SK-N-SH (cell line): ENCODE results near the gene NR2C2. TPM values are rescaled to one million over a fixed set of nuclear protein-coding genes. Genes with fewer than 3 reads are reported as not detected.

Experiments used
- CTCF ChIA-PET: fragments of 300-600, 350-600 bp; formaldehyde crosslinking; extraction: SDS; loops from one replicate; lab custom pipeline; 2021; lab: Yijun Ruan, JAX
- POLR2A ChIA-PET: fragments of 350-600 bp; sonication (Branson Sonifier 250); formaldehyde crosslinking; extraction: SDS; loops from one replicate; lab custom pipeline; 2020; ENCODE audit warnings: antibody characterized with exemption, inconsistent platforms; lab: Yijun Ruan, JAX
- DNase-seq: peaks from one replicate; pipeline ENCODE4 v3.0.0; 2012
- H2AFZ ChIP-seq: fragments of 200-600 bp; sonication (generic); 2 replicates; pipeline ENCODE4 v1.8.1; 2016; ENCODE audit warnings: antibody characterized with exemption, mild to moderate bottlenecking, low read depth
- H3F3A ChIP-seq: fragments of 200-600 bp; sonication (generic); replicated peaks from 2 replicates; pipeline ENCODE3; 2016; ENCODE audit warnings: antibody characterized with exemption, mild to moderate bottlenecking; ENCODE audit not compliant: insufficient read depth
- H3K27ac ChIP-seq, 2 experiments: fragments of 200-500 bp in 1 of 2; fragments of 200-600 bp in 1 of 2; sonication (Bioruptor generic) in 1 of 2; sonication (generic), shearing (Covaris generic) in 1 of 2; 2 replicates each; pipeline versions ENCODE4 v1.5.1 to v1.6.1; 2014 to 2016; ENCODE audit warnings: low read depth in 2 of 2, inconsistent platforms in 1 of 2, low read length in 1 of 2, mild to moderate bottlenecking in 1 of 2, mixed read lengths in 1 of 2
- H3K27me3 ChIP-seq: fragments of 200-600 bp; sonication (generic), shearing (Covaris generic); 2 replicates; pipeline ENCODE4 v1.6.1; 2016; ENCODE audit warnings: mixed run types; ENCODE audit not compliant: insufficient read depth
- H3K36me3 ChIP-seq, 2 experiments: fragments of 200-500 bp in 1 of 2; fragments of 200-600 bp in 1 of 2; sonication (Bioruptor generic) in 1 of 2; sonication (generic) in 1 of 2; replicated peaks in 1 of 2; 2 replicates each; pipeline versions ENCODE3 to v1.5.1; 2014 to 2016; ENCODE audit warnings: low read length in 1 of 2, mild to moderate bottlenecking in 1 of 2; ENCODE audit not compliant: insufficient read depth in 2 of 2, control insufficient read depth in 1 of 2
- H3K4me1 ChIP-seq, 2 experiments: fragments of 200-500 bp in 1 of 2; fragments of 200-600 bp in 1 of 2; sonication (Bioruptor generic) in 1 of 2; sonication (generic), shearing (Covaris generic) in 1 of 2; 2 replicates each; pipeline versions ENCODE4 v1.5.1 to v1.6.1; 2014 to 2016; ENCODE audit warnings: low read depth in 1 of 2, low read length in 1 of 2, mixed run types in 1 of 2; ENCODE audit not compliant: insufficient read depth in 2 of 2, control insufficient read depth in 1 of 2
- H3K4me2 ChIP-seq: fragments of 200-600 bp; sonication (generic), shearing (Covaris generic); 2 replicates; pipeline ENCODE4 v1.6.1; 2017; ENCODE audit warnings: mixed run types
- H3K4me3 ChIP-seq, 2 experiments: fragments of 200-500 bp in 1 of 2; fragments of 200-600 bp in 1 of 2; sonication (Bioruptor generic) in 1 of 2; sonication (generic), shearing (Covaris generic) in 1 of 2; 2 replicates each; pipeline versions ENCODE4 v1.5.1 to v1.8.1; 2014 to 2016; ENCODE audit warnings: low read depth in 2 of 2, inconsistent platforms in 1 of 2, low read length in 1 of 2, mild to moderate bottlenecking in 1 of 2, mixed read lengths in 1 of 2, moderate library complexity in 1 of 2
- H3K79me2 ChIP-seq: fragments of 200-600 bp; sonication (generic); 2 replicates; pipeline ENCODE4 v1.8.1; 2017; ENCODE audit warnings: mild to moderate bottlenecking; ENCODE audit not compliant: insufficient read depth
- H3K9ac ChIP-seq: fragments of 200-600 bp; sonication (generic); 2 replicates; pipeline ENCODE4 v1.6.1; 2017; ENCODE audit warnings: mixed run types
- H3K9me2 ChIP-seq: fragments of 200-600 bp; sonication (generic); 2 replicates; pipeline ENCODE4 v1.6.1; 2017; ENCODE audit warnings: mixed run types
- H3K9me3 ChIP-seq: fragments of 200-600 bp; sonication (generic); 2 replicates; pipeline ENCODE4 v1.6.1; 2017; ENCODE audit warnings: mixed run types, mild to moderate bottlenecking, moderate library complexity
- H4K20me1 ChIP-seq: fragments of 200-600 bp; sonication (generic); 2 replicates; pipeline ENCODE4 v1.6.1; 2017; ENCODE audit warnings: mild to moderate bottlenecking, mixed run types; ENCODE audit not compliant: insufficient read depth
- CHD2 ChIP-seq: fragments of 150-350 bp; IDR thresholded peaks from 2 replicates; pipeline ENCODE4 v1.6.1; 2018; ENCODE audit warnings: low read length; ENCODE audit not compliant: partially characterized antibody
- ELF1 ChIP-seq: IDR thresholded peaks from 2 replicates; pipeline ENCODE4 v1.4.0; 2012
- EP300 ChIP-seq, 2 experiments: IDR thresholded peaks; 2 replicates each; pipeline versions ENCODE4 v1.4.0 to v1.6.1; 2012; ENCODE audit warnings: borderline replicate concordance in 1 of 2, low read depth in 1 of 2, low read length in 1 of 2
- FOXJ3 ChIP-seq: sonication (generic); formaldehyde crosslinking; IDR thresholded peaks from 2 replicates; pipeline ENCODE4 v1.5.1; 2020; ENCODE audit warnings: mild to moderate bottlenecking, missing genetic modification reagents
- FOXM1 ChIP-seq: IDR thresholded peaks from 2 replicates; pipeline ENCODE4 v1.4.0; 2012; ENCODE audit warnings: low read depth, mild to moderate bottlenecking
- GATA2 ChIP-seq: sonication (generic); formaldehyde crosslinking; IDR thresholded peaks from 2 replicates; pipeline ENCODE4 v1.5.0; 2020; ENCODE audit warnings: mild to moderate bottlenecking, missing genetic modification reagents
- JUND ChIP-seq: IDR thresholded peaks from 2 replicates; pipeline ENCODE4 v1.4.0; 2012
- MEF2A ChIP-seq: IDR thresholded peaks from 2 replicates; pipeline ENCODE4 v1.4.0; 2012; ENCODE audit warnings: low read depth, borderline replicate concordance
- MXI1 ChIP-seq: IDR thresholded peaks from 2 replicates; pipeline ENCODE4 v1.6.1; 2012; ENCODE audit warnings: mild to moderate bottlenecking, low read depth, low read length, improper control_type of control experiment
- NRF1 ChIP-seq: IDR thresholded peaks from 2 replicates; pipeline ENCODE4 v1.6.1; 2012; ENCODE audit warnings: low read depth, mild to moderate bottlenecking, low read length
- POLR2AphosphoS5 ChIP-seq: IDR thresholded peaks from 2 replicates; pipeline ENCODE4 v1.6.1; 2012; ENCODE audit warnings: low read depth, low read length
- RAD21 ChIP-seq: IDR thresholded peaks from 2 replicates; pipeline ENCODE4 v1.6.1; 2012; ENCODE audit warnings: mild to moderate bottlenecking, low read length
- REST ChIP-seq: IDR thresholded peaks from 2 replicates; pipeline ENCODE4 v1.6.1; 2012; ENCODE audit warnings: mild to moderate bottlenecking, low read depth, low read length, moderate library complexity
- SMC3 ChIP-seq: IDR thresholded peaks from 2 replicates; pipeline ENCODE4 v1.6.1; 2012; ENCODE audit warnings: low read depth, low read length, improper control_type of control experiment
- WGBS: methylation state at CpG from one replicate; pipeline ENCODE4 v1.1.6; 2017; ENCODE audit warnings: low lambda C conversion rate; 5-methylcytosine and 5-hydroxymethylcytosine counted together
- polyA plus RNA-seq, 3 experiments: library from polyadenylated mRNA; depleted of rRNA; stranded (reverse); fragments of >200 nt; gene quantifications; 2 replicates each; pipeline ENCODE4 v1.2.3, GENCODE V29; 2012

Gene NR2C2
- polyA plus RNA-seq, 1 of the 3 experiments (the other 2 are of a cell fraction): 13.1 TPM

DNA sequence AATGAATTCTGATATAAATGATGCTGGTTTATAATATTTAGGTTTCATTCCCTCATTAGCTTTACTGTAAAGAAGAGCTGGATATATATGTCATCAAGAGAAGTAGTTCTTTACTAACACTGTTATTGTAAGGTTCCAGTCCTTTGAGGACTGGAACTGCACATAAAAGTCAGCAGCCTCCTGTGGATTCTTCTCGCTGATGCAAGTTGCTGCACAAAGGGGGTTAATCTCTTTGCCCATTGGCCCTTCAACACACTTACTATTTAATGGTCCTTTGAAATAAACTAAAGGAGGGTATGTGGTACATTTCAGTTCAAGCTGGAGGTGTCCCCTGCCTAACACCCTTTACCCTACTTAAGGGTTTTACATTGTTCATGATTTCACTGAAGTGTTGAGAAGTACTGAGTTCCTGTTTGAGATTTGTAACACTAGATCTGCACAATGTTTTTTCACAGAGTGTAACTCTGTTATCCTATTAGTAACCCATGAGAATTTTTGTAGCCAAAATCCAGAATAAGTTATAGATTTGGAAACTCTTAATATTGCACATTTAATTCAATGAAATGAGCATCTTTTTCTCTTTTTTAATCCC, 43.9 kb downstream of the NR2C2 start:
- Histone ChIP-seq H3K4me2 (no peak overlapping the region), H3K36me3 (no peaks in the 10 kb centered on the region), H3K4me1 (peaks cover 11 to 29% of the 10 kb centered on the region in 2 experiments; a peak in 3 of 4 replicates), H3K27me3 (no peaks in the 10 kb centered on the region), H3K9ac (no peak overlapping the region), H4K20me1 (peaks cover 54% of the 10 kb centered on the region), H3F3A (peaks cover 7% of the 10 kb centered on the region), H3K27ac (peak overlapping the region in 1 of 2 experiments; percentile 89; a peak in 2 of 4 replicates), H3K4me3 (no peak overlapping the region), H3K9me3 (no peaks in the 10 kb centered on the region), H3K9me2 (no peaks in the 10 kb centered on the region), H2AFZ (no peak overlapping the region), H3K79me2 (peaks cover 91% of the 10 kb centered on the region)
- no peak for TF ChIP-seq RAD21
- no peak for DNase-seq
- ChIA-PET POLR2A (no interaction called here), CTCF (interaction anchor here (1.0 to 1.8 kb wide), 2 partner anchors 31 to 32 kb away, joined by 4 to 6 read pairs; no protein-coding TSS in a partner anchor)
- WGBS: 100% methylated on average over 1 of the region's 1 CpG

DNA sequence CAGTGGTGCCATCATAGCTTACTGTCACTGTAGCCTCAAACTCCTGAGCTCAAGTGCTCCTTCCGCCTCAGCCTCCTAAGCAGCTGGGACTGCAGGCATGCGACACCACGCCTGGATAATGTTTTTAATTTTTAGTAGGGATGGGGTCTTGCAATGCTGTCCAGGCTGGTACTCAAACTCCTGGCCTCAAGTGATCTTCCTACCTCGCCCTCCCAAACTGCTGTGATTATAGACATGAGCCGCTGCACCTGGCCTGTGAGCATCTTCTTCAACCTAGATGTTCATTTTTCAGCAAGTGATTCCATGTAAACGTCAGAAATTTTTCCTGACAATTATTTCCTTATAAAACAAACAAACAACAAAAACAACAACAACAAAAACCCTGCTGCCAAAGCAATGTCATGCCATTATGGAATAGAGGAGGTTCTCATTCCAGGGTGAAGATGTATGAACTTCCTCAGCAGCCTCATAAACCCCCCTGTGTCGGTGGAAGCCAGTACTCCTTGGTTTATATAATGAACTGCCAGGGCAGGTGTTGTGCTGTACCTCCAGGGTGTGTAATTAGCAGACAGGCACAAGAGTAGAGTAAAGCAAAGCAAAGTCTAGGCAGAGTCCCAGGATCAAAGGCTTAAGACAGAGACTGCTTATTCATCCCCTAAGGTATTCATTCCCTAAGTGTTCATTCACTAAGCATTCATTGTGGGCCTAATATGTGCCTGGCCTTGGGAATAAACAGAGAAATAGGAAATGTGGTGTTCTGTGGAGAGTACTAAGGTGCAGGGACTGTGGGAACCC, 44.6 kb downstream of the NR2C2 start:
- peaks cover 58% of the 10 kb centered on the region for H4K20me1 ChIP-seq
- no peak for DNase-seq
- 94% methylated on average over 7 of the region's 7 CpGs for WGBS

More for the DNA sequence above, 44.6 kb downstream of the NR2C2 start:
- no peak overlapping the region for H2AFZ ChIP-seq
- ChIA-PET POLR2A (no interaction called here), CTCF (interaction anchor here (1.0 to 1.8 kb wide), 2 partner anchors 30 to 32 kb away, joined by 4 to 6 read pairs; no protein-coding TSS in a partner anchor)
- H3K27ac ChIP-seq: peak overlapping the region in 1 of 2 experiments; percentile 51; a peak in 1 of 4 replicates
- no peak overlapping the region for H3K4me2 ChIP-seq
- no peak overlapping the region for H3K9ac ChIP-seq
- no peaks in the 10 kb centered on the region for H3K36me3 ChIP-seq
- peaks cover 7% of the 10 kb centered on the region for H3F3A ChIP-seq
- peaks cover 91% of the 10 kb centered on the region for H3K79me2 ChIP-seq
- H3K27me3 ChIP-seq: no peaks in the 10 kb centered on the region
- no peaks in the 10 kb centered on the region for H3K9me2 ChIP-seq
- H3K9me3 ChIP-seq: no peaks in the 10 kb centered on the region
- TF ChIP-seq MEF2A: no peak
- no peak for TF ChIP-seq FOXM1
- TF ChIP-seq GATA2: no peak
- no peak for TF ChIP-seq SMC3
- no peak for TF ChIP-seq NRF1
- TF ChIP-seq REST: no peak
- TF ChIP-seq POLR2AphosphoS5: no peak
- TF ChIP-seq MXI1: no peak
- no peak for TF ChIP-seq FOXJ3 (CRISPR knock-in tag)
- TF ChIP-seq EP300 (IDR thresholded peaks at IDR 0.05; ENCODE audit: borderline replicate concordance in 1 of 2, low read depth in 1 of 2, low read length in 1 of 2): no peak
- TF ChIP-seq JUND: no peak
- TF ChIP-seq CHD2: no peak
- no peak for TF ChIP-seq ELF1
- H3K4me3 ChIP-seq: no peak overlapping the region
- peaks cover 11 to 29% of the 10 kb centered on the region in 2 experiments; a peak in 3 of 4 replicates for H3K4me1 ChIP-seq
